Loucy (cell line): Measurements from ENCODE around the gene SPRR4.

Source experiments
- H2AFZ ChIP-seq: fragments of 200-600 bp; sonication (generic); 2 replicates; pipeline ENCODE4 v1.6.0; 2016; ENCODE audit warnings: antibody characterized with exemption, mild to moderate bottlenecking, low read length, moderate library complexity
- H3F3A ChIP-seq: fragments of 200-600 bp; 2 replicates; pipeline ENCODE4 v1.6.0; 2016; ENCODE audit warnings: antibody characterized with exemption, low read depth, mild to moderate bottlenecking
- H3K27me3 ChIP-seq: fragments of 200-600 bp; sonication (generic); 2 replicates; pipeline ENCODE4 v1.6.1; 2014; ENCODE audit warnings: low read length, mild to moderate bottlenecking; ENCODE audit not compliant: insufficient read depth, poor library complexity, severe bottlenecking
- H3K36me3 ChIP-seq: fragments of 200-600 bp; sonication (generic); 2 replicates; pipeline ENCODE4 v1.6.1; 2016; ENCODE audit warnings: low read length; ENCODE audit not compliant: insufficient read depth
- H3K4me1 ChIP-seq: fragments of 200-600 bp; sonication (generic); 2 replicates; pipeline ENCODE4 v1.5.1; 2014; ENCODE audit warnings: low read length, mild to moderate bottlenecking; ENCODE audit not compliant: insufficient read depth, poor library complexity, severe bottlenecking
- H3K4me2 ChIP-seq: fragments of 200-600 bp; sonication (generic); 2 replicates; pipeline ENCODE4 v1.6.0; 2014; ENCODE audit warnings: antibody characterized with exemption, low read length, low read depth, mild to moderate bottlenecking; ENCODE audit not compliant: poor library complexity, severe bottlenecking
- H3K4me3 ChIP-seq: fragments of 200-600 bp; sonication (generic); 2 replicates; pipeline ENCODE4 v1.5.1; 2014; ENCODE audit warnings: low read length, mild to moderate bottlenecking, mixed read lengths; ENCODE audit not compliant: poor library complexity, severe bottlenecking
- H3K79me2 ChIP-seq: fragments of 200-600 bp; sonication (generic); 2 replicates; pipeline ENCODE4 v1.6.1; 2014; ENCODE audit warnings: low read length; ENCODE audit not compliant: insufficient read depth
- H3K9ac ChIP-seq: fragments of 200-600 bp; sonication (generic); 2 replicates; pipeline ENCODE4 v1.6.0; 2014; ENCODE audit warnings: mild to moderate bottlenecking, low read depth, low read length, moderate library complexity; ENCODE audit not compliant: poor library complexity, severe bottlenecking
- H3K9me2 ChIP-seq: fragments of 200-600 bp; sonication (generic); replicated peaks from 2 replicates; pipeline ENCODE4 v1.6.1; 2016; ENCODE audit warnings: low read depth, low read length, mixed read lengths
- H3K9me3 ChIP-seq: fragments of 200-600 bp; sonication (generic); 2 replicates; pipeline ENCODE4 v1.6.1; 2014; ENCODE audit warnings: mild to moderate bottlenecking, antibody characterized with exemption, low read length, low read depth; ENCODE audit not compliant: insufficient read depth
- H4K20me1 ChIP-seq: fragments of 200-600 bp; sonication (generic); 2 replicates; pipeline ENCODE4 v1.6.0; 2014; ENCODE audit warnings: antibody characterized with exemption, low read length, mild to moderate bottlenecking; ENCODE audit not compliant: insufficient read depth, poor library complexity, severe bottlenecking
- CTCF ChIP-seq: fragments of 200-600 bp; sonication (generic); conservative IDR thresholded peaks from 2 replicates; pipeline ENCODE4 v1.5.1; 2014; ENCODE audit warnings: mild to moderate bottlenecking, antibody characterized with exemption, low read length
- EZH2phosphoT487 ChIP-seq: fragments of 200-600 bp; IDR thresholded peaks from 2 replicates; pipeline ENCODE4 v1.6.1; 2018; ENCODE audit warnings: antibody characterized with exemption, mild to moderate bottlenecking, moderate library complexity, borderline replicate concordance

The SPRR4 gene

GRCh38 chr1:152961226-152961891, 9.1 kb upstream of the SPRR4 start:
- no peaks in the 10 kb centered on the region for H3K9me3 ChIP-seq
- no peaks in the 10 kb centered on the region for H3K4me1 ChIP-seq
- H3K9ac ChIP-seq = no peak overlapping the region
- H3F3A ChIP-seq = no peaks in the 10 kb centered on the region
- no peak overlapping the region for H3K4me3 ChIP-seq
- no peaks in the 10 kb centered on the region for H3K36me3 ChIP-seq
- no peaks in the 10 kb centered on the region for H3K79me2 ChIP-seq
- no peaks in the 10 kb centered on the region for H3K27me3 ChIP-seq
- no peak overlapping the region for H3K4me2 ChIP-seq
- H2AFZ ChIP-seq = 0 out of 2 replicates have a peak overlapping the region, but pooled peaks have one; percentile 23
- TF ChIP-seq CTCF = no peak
- no peak for TF ChIP-seq EZH2phosphoT487
- H3K9me2 ChIP-seq = no peaks in the 10 kb centered on the region
- H4K20me1 ChIP-seq = no peaks in the 10 kb centered on the region

GRCh38 chr1:152962876-152963415, 7.5 kb upstream of the SPRR4 start:
- no peaks in the 10 kb centered on the region for H3K79me2 ChIP-seq
- H3K9me2 ChIP-seq = no peaks in the 10 kb centered on the region
- H3K4me2 ChIP-seq = no peak overlapping the region
- H3K4me1 ChIP-seq = no peaks in the 10 kb centered on the region
- no peaks in the 10 kb centered on the region for H3K36me3 ChIP-seq
- peaks cover 10% of the 10 kb centered on the region for H3K27me3 ChIP-seq
- H3K9ac ChIP-seq = no peak overlapping the region
- no peak overlapping the region for H2AFZ ChIP-seq
- H4K20me1 ChIP-seq = no peaks in the 10 kb centered on the region
- H3F3A ChIP-seq = no peaks in the 10 kb centered on the region
- H3K9me3 ChIP-seq = no peaks in the 10 kb centered on the region
- TF ChIP-seq CTCF (no peak), EZH2phosphoT487 (no peak)
- no peak overlapping the region for H3K4me3 ChIP-seq

GRCh38 chr1:152964536-152964935, 5.9 kb upstream of the SPRR4 start:
- no peak overlapping the region for H3K4me2 ChIP-seq
- no peaks in the 10 kb centered on the region for H4K20me1 ChIP-seq
- no peaks in the 10 kb centered on the region for H3K9me3 ChIP-seq
- no peaks in the 10 kb centered on the region for H3K9me2 ChIP-seq
- H3K36me3 ChIP-seq = no peaks in the 10 kb centered on the region
- no peak for TF ChIP-seq CTCF
- no peak for TF ChIP-seq EZH2phosphoT487
- peaks cover 10% of the 10 kb centered on the region for H3K27me3 ChIP-seq
- no peaks in the 10 kb centered on the region for H3K79me2 ChIP-seq
- no peaks in the 10 kb centered on the region for H3K4me1 ChIP-seq
- H3K9ac ChIP-seq = no peak overlapping the region
- no peaks in the 10 kb centered on the region for H3F3A ChIP-seq
- no peak overlapping the region for H3K4me3 ChIP-seq
- H2AFZ ChIP-seq = no peak overlapping the region
